ENCODE results near the gene SZT2. TPM values are rescaled to one million over a fixed set of nuclear protein-coding genes. Genes with fewer than 3 reads are reported as not detected.

Gene SZT2
- total RNA-seq, 1 experiment from 2014 or later: 29.0 TPM

DNA sequence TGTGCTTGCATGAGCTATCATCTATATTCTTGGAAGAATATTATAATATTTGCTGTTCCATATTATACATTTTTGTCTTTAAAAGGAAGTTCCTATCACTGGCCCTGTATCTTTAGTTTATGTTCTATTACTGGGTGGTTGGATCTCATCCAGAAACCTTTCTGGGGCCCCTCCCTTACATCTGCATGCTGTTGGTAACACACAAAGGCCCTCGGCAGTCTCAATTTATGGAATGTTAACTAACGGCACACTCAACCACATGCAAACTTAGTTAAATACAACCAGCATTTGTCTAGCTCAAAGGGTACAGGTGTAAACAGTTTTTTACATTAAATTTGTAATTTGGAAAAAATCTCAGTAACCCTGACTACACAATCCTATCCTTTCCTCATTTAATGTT is 73.8 kb downstream of the SZT2 start:
- Mint-ChIP-seq H3K9me3 (ENCODE audit: unreplicated experiment) (peaks cover 10% of the 10 kb centered on the region), H3K27ac (ENCODE audit: unreplicated experiment) (no peak overlapping the region), H3K4me1 (ENCODE audit: low read depth, unreplicated experiment) (peaks cover 6% of the 10 kb centered on the region), H3K36me3 (ENCODE audit: insufficient read depth, unreplicated experiment) (no peaks in the 10 kb centered on the region), H3K4me3 (ENCODE audit: unreplicated experiment) (no peak overlapping the region), H3K27me3 (ENCODE audit: insufficient read depth, unreplicated experiment) (no peaks in the 10 kb centered on the region)
- ChIA-PET CTCF (no interaction called here), POLR2A (no interaction called here)
- H3K36me3 ChIP-seq (ENCODE audit: control insufficient read depth, insufficient read depth, low read length): no peaks in the 10 kb centered on the region
- no peak overlapping the region for H3K4me3 ChIP-seq (ENCODE audit: low read depth, low read length)
- TF ChIP-seq, protein P1, sequence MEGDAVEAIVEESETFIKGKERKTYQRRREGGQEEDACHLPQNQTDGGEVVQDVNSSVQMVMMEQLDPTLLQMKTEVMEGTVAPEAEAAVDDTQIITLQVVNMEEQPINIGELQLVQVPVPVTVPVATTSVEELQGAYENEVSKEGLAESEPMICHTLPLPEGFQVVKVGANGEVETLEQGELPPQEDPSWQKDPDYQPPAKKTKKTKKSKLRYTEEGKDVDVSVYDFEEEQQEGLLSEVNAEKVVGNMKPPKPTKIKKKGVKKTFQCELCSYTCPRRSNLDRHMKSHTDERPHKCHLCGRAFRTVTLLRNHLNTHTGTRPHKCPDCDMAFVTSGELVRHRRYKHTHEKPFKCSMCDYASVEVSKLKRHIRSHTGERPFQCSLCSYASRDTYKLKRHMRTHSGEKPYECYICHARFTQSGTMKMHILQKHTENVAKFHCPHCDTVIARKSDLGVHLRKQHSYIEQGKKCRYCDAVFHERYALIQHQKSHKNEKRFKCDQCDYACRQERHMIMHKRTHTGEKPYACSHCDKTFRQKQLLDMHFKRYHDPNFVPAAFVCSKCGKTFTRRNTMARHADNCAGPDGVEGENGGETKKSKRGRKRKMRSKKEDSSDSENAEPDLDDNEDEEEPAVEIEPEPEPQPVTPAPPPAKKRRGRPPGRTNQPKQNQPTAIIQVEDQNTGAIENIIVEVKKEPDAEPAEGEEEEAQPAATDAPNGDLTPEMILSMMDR (IDR thresholded peaks at IDR 0.05; ENCODE audit: insufficient read depth in 1 of 2, low read depth in 1 of 2, low read length in 1 of 2, severe bottlenecking in 1 of 2, unreplicated experiment in 1 of 2): no peak
- no peaks in the 10 kb centered on the region for H3K27me3 ChIP-seq (replicated peaks; ENCODE audit: control insufficient read depth, insufficient read depth, low read length)
- peaks cover 3% of the 10 kb centered on the region; the same call in 1 of the 2 replicates for H3K9me3 ChIP-seq
- intact Hi-C loops (cut with micrococcal nuclease; ENCODE audit: unreplicated experiment): no loop called here
- peaks cover 15% of the 10 kb centered on the region for H3K4me1 ChIP-seq
- DNase-seq: no peak
- BruUV-seq (replicated peaks): no TSS peak

DNA sequence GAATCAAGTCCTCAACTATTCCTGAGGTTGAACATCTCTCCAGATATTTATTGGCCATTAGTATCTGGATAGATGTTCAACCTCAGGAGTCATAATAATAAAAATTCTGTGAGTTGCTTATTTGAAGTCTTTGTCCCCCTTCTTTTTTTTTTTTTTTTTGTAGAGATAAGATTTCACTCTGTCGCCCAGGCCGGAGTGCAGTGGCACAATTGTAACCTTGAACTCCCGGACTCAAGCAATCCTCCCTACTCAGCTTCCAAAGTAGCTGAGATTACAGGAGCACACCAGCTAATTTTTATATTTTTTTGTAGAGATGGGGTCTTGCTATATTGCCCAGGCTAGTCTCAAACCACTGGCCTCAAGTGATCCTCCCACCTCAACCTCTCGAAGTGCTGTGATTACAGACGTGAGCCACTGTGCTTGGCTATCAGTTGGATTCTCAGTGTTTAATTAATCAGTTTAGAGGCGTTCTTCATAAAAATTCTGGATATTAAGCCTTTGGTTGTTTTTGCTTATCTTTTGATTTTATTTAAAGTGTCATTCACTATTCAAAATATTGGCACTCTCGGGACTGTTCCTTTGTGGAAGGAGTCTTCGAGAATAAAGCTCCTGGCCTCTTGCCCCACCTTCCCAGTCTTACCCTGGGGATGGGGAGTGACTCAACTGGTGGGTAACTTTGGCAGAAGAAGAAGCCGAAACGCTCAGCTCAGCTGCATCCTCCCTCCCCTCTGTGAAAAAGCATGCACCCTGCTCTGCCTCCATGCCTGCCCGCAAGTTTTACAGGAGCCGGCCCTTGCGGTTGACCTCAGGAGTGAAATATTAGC is 75.2 kb downstream of the SZT2 start:
- no peak for DNase-seq
- Histone ChIP-seq H3K27me3 (replicated peaks; ENCODE audit: control insufficient read depth, insufficient read depth, low read length) (no peaks in the 10 kb centered on the region), H3K36me3 (ENCODE audit: control insufficient read depth, insufficient read depth, low read length) (no peaks in the 10 kb centered on the region), H3K4me3 (ENCODE audit: low read depth, low read length) (no peak overlapping the region), H3K9me3 (peaks cover 3% of the 10 kb centered on the region; the same call in 1 of the 2 replicates), H3K4me1 (peaks cover 15% of the 10 kb centered on the region)
- H3K4me3 Mint-ChIP-seq (ENCODE audit: unreplicated experiment): no peak overlapping the region
- H3K27me3 Mint-ChIP-seq (ENCODE audit: insufficient read depth, unreplicated experiment): no peaks in the 10 kb centered on the region
- TF ChIP-seq, protein P1 (IDR thresholded peaks at IDR 0.05; ENCODE audit: insufficient read depth in 1 of 2, low read depth in 1 of 2, low read length in 1 of 2, severe bottlenecking in 1 of 2, unreplicated experiment in 1 of 2): no peak
- H3K9me3 Mint-ChIP-seq (ENCODE audit: unreplicated experiment): peaks cover 10% of the 10 kb centered on the region
- CTCF ChIA-PET: no interaction called here
- H3K27ac Mint-ChIP-seq (ENCODE audit: unreplicated experiment): peak overlapping the region; percentile 49
- H3K4me1 Mint-ChIP-seq (ENCODE audit: low read depth, unreplicated experiment): peaks cover 6% of the 10 kb centered on the region
- H3K36me3 Mint-ChIP-seq (ENCODE audit: insufficient read depth, unreplicated experiment): no peaks in the 10 kb centered on the region
- POLR2A ChIA-PET: no interaction called here
- no TSS peak for BruUV-seq (replicated peaks)
- intact Hi-C loops (cut with micrococcal nuclease; ENCODE audit: unreplicated experiment): no loop called here

DNA sequence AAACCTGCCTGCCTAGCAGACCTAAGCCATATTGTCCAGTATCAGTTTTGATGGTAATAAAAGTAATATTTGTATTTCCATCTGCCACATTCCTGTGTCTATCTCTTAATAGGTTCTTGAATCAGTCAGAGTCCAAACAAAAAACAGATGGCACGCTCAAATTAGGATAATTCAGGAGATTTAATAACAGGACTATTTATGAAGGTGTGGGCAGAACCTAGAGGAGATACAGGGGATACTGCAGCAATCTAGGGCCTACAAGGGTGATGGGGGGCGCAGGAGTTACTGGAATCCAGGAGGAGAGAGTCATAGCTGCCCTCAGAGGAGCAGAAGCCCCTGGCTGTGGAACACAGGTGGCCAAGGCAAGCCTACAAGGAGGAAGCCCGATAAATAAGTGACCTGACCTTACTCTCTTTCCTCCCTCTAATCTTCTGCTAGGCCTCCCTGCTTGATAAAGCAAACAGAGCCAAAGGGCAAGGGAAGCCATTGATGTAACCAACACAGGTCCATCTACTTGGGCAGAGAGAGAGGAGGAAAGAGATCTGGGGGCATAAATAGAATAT is 75.9 kb downstream of the SZT2 start:
- H3K27ac Mint-ChIP-seq (ENCODE audit: unreplicated experiment): peak overlapping the region; percentile 49
- POLR2A ChIA-PET: no interaction called here
- CTCF ChIA-PET: no interaction called here

More for the DNA sequence above, 75.9 kb downstream of the SZT2 start:
- H3K36me3 Mint-ChIP-seq (ENCODE audit: insufficient read depth, unreplicated experiment): no peaks in the 10 kb centered on the region
- H3K4me3 Mint-ChIP-seq (ENCODE audit: unreplicated experiment): no peak overlapping the region
- peaks cover 10% of the 10 kb centered on the region for H3K9me3 Mint-ChIP-seq (ENCODE audit: unreplicated experiment)
- H3K27me3 ChIP-seq (replicated peaks; ENCODE audit: control insufficient read depth, insufficient read depth, low read length): no peaks in the 10 kb centered on the region
- peaks cover 15% of the 10 kb centered on the region for H3K4me1 ChIP-seq
- no peak for DNase-seq
- H3K4me3 ChIP-seq (ENCODE audit: low read depth, low read length): no peak overlapping the region
- H3K27me3 Mint-ChIP-seq (ENCODE audit: insufficient read depth, unreplicated experiment): no peaks in the 10 kb centered on the region
- H3K36me3 ChIP-seq (ENCODE audit: control insufficient read depth, insufficient read depth, low read length): no peaks in the 10 kb centered on the region
- BruUV-seq (replicated peaks): no TSS peak
- peaks cover 3% of the 10 kb centered on the region; the same call in 1 of the 2 replicates for H3K9me3 ChIP-seq
- TF ChIP-seq, protein P1 (IDR thresholded peaks at IDR 0.05; ENCODE audit: insufficient read depth in 1 of 2, low read depth in 1 of 2, low read length in 1 of 2, severe bottlenecking in 1 of 2, unreplicated experiment in 1 of 2): no peak
- intact Hi-C loops (cut with micrococcal nuclease; ENCODE audit: unreplicated experiment): no loop called here
- peaks cover 6% of the 10 kb centered on the region for H3K4me1 Mint-ChIP-seq (ENCODE audit: low read depth, unreplicated experiment)

Measured in Caco-2 (cell line).